NCI-H128 (cell line): ENCODE results near the gene SEC61G.

Experiments used
- DNase-seq: peaks from one replicate; lab custom pipeline; 2025; ENCODE audit not compliant: unreplicated experiment; lab: John Stamatoyannopoulos, UW

SEC61G gene

DNA sequence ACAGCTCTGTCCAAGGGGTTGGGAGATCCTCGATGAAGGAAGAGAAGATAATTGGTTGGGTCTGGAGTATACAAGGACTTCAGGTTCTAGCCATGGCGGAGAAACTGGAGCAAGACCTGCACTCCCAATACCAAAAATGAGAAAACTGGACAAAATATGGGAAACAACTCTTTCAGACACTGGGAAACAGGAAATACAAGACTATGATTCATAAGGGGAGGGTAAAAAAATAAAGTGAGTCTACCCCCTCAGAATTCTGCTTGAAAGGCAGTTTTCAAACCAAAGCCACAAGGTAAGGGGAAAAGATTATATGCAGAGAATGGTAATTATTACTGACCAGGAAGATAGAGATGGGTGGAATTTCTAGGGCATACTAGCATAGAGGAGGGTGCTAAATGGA is 10.2 kb upstream of the SEC61G start:
- no peak for DNase-seq

DNA sequence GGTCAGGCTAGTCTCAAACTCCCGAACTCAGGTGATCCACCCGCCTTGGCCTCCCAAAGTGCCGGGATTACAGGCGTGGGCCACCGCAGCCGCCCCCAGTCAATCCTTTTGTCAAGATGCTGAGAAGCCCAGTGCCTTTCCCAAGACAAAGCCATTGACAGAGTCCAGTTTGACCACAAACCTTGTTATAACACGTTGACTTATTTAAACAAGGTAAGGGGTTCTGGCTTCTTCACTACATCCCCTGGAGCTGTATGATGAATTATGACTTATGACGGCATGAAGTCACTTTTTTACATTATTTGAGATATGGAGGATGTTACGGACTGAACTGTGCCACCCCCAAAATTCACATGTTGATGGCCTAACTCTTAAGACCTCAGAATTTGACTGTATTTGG is 5.8 kb upstream of the SEC61G start:
- no peak for DNase-seq

- no peak for DNase-seq
Observed at GRCh38 chr7:54757711-54758110, 1.3 kb downstream of the SEC61G start.

DNA sequence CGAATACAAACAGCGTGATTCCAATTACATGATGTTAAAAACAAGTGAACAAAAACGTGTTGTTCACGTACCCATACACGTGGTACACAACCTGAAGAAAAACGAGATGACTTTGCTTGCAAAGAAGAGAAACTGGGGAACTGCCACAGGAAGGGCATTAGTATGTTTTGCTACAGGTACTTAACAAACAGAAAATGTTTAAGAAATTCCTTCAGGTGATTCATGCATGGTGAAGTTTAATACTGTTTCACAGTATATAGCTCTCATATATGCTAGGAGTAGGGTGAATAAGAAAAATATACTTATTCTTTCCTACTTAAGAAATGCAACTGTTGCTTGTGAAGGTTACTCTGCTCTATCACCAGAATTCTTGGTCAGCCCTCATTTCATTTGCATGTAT is 9.8 kb downstream of the SEC61G start:
- DNase-seq: no peak

DNA sequence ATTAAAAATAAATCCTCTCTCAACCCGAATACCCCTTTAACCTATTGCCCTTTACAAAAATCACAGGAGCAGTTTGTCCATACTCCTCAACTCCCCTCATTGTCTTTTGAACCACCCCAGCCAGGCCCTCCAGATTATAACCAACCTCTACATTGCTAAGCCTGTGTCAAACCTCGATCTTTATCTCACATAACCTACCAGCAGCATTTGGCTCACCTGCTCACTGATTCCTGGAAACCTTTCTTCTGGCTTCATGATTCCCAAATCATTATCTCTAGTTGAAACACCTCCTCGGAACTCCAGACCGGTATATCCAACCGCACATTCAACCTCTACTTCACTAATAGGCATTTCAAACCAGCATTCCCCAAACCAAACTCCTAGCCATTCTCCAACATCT is 11.8 kb downstream of the SEC61G start:
- no peak for DNase-seq

DNA sequence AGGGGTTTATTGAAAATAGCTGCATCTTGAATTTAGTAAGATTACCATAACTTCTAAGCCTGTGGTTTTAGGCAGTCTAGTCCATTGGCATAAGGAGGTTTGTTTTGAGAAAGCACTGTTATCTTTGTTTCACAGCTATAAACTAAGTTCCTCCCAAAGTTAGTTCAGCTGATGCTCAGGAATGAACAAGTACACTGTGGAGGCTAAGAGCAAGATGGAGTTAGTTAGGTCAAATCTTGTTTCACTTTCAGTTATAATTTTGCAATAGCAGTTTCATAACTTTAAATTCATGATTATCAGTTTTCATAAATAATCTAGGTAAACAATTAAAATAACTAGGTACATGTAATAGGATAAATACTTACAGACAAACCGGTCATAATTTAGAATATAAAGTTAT is 15.4 kb downstream of the SEC61G start:
- no peak for DNase-seq

DNA sequence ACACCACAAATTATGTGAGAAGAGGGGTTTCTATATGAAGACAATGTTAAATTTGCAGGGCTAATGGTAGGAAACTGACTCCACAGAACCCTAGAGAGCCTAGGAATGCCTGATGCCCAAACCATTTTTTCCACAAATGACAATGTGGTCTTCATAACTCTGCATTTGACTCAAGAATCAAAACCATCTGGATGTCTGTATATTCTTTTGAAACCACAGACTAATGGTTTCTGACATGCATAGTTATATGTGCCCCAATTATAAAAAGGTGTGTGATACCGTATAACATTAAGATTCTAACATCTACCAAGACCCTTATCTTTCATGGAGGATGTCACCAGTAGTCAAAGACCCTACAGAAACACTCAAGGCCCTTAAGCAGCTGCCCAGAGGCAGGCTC is 20.3 kb downstream of the SEC61G start:
- no peak for DNase-seq

- DNase-seq: no peak
Observed at GRCh38 chr7:54729107-54729506, 29.9 kb downstream of the SEC61G start.

DNA sequence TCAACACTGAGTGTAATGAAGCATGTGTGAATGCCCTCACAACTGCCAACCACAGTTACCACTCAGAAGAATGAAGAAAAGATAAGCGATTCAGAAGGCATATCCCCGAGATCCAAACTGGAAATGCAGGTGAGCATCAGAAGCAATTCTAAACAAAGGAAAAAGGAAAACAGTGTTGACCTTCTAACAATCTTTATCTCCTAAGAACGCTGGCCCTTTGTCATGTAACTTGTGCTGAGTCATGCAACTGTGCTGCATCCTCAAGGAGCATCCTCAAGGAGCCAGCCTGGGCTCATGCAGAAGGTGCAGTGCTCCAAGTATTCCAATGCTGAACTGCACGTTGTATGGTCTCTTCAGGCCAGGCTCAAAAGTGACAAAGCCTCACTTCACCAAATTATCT is 30.6 kb downstream of the SEC61G start:
- no peak for DNase-seq

DNA sequence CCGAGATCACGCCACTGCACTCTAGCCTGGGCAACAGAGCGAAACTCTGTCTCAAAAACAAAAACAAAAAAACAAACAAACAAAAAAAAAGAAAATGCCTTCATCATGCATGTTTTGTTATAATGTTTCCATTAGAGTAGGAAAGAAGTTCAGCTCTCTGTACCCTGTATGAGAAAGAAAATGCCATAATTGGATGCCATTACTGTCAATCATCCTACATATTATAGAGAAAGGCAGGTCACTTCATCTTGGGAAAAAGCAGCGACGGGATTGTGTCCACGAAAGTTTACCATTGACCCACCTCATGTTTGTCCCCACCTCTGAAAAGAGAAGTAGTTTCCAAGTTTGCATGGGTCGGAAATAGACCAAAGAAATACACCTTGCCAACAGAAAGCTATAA is 33.8 kb downstream of the SEC61G start:
- DNase-seq: no peak

- DNase-seq: no peak
Observed at GRCh38 chr7:54722502-54722901, 36.5 kb downstream of the SEC61G start.

GRCh38 chr7:54722026-54722425 is 37.0 kb downstream of the SEC61G start:
- no peak for DNase-seq

DNA sequence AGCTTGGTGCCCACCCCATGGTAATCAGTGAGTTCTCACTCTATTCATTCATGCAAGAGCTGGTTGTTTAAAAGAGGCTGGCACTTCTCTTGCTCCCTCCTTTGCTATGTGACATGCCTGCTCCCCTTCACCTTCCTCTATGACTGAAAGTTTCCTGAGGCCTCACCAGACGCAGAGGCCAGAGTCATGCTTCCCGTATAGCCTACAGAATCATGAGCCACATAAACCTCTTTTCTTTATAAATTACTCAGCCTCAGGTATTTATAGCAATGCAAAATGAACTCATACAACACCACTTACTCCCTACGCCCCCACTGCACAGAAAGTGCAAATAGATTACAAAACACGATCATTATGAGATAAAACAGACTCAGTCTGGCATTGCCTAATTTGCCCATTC is 39.0 kb downstream of the SEC61G start:
- DNase-seq: no peak

- no peak for DNase-seq
Observed at GRCh38 chr7:54719425-54719824, 39.6 kb downstream of the SEC61G start.

DNA sequence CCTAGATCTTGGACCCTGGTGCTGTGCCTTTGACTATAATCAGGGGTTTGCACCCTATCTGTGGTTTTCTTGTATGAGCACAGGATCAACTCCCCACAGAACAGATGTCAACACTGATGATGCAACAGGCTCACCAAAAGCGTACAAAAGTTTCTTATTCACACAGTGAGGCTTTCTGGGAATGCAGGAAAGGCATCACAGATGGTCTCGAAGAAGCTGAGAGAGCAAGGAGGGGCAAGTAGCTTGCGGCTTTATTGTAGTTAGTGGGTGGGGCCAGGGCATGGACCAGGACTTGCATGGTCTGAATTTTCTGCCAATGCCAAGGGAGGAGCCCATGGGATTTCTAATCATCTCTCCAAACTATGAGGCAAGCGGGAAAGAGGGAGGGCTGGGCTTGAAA is 46.2 kb downstream of the SEC61G start:
- no peak for DNase-seq

DNA sequence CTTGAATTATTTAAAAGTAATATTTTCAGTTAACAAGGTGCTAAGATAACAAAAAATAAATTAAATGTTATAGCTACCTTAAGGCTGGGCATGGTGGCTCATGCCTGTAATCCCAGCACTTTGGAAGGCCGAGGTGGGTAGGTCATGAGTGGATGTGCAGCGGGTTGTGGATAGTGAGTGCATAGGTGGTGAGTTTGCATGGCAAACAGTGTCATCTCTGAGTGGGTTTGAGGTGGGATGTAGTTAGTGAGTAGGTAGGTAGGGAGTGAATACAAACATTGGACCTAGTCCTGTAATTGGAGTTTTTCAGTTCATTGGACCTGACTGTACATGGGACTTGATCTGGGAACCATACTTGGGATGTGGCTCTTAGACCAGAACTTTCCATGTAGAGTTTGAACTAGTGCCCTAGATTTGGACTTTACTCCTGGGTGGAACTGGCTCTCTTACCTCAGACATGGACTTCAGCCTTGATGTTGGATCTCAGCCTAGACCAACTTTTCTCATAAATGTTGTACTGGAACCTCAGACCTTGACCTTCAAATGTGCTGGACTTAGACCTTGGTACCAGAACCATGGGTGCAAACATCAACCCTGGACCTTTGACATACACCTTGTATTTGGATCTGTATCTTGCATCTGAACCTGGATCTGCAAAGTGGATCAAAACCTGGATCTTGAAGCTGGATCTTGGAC is 47.0 kb downstream of the SEC61G start:
- no peak for DNase-seq

GRCh38 chr7:54709283-54709682 is 49.7 kb downstream of the SEC61G start:
- DNase-seq: no peak

DNA sequence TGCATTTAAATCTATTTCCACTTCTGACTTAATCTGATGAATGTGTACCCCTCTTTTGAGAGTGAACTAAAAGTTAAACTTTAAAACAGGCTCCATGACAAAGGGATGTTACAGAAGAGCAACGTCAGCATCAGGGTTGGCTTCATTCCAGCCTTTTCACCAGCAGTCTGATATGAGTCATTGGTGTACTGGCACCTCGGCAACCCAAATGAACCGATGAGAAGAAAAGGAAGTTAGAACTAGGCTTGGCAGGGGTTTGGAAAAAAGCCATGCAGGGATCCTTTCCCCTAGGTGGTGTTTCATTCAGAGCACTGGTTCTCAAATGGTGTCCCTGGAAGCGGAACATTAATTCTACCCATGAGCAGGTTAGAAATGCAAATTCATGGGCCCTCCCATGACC is 53.6 kb downstream of the SEC61G start:
- no peak for DNase-seq

GRCh38 chr7:54704851-54705250 is 54.2 kb downstream of the SEC61G start:
- no peak for DNase-seq
